NAMALWA (cell line): ENCODE data around the gene BANP.
"Not testable (repeated sequence)": the region's sequence is repeated elsewhere in the genome, so short reads cannot be mapped to it uniquely, and the experiment has no call there.

Experiments used
- DNase-seq: peaks from one replicate; pipeline ENCODE4 v3.0.0-alpha.2; 2015; ENCODE audit warnings: low spot score

BANP gene

GRCh38 chr16:87968541-87968940 is 17.3 kb downstream of the BANP start:
- DNase-seq = no peak

GRCh38 chr16:87970186-87970585 is 19.0 kb downstream of the BANP start:
- DNase-seq = no peak

GRCh38 chr16:87971933-87972332 is 20.7 kb downstream of the BANP start:
- DNase-seq = no peak

DNA sequence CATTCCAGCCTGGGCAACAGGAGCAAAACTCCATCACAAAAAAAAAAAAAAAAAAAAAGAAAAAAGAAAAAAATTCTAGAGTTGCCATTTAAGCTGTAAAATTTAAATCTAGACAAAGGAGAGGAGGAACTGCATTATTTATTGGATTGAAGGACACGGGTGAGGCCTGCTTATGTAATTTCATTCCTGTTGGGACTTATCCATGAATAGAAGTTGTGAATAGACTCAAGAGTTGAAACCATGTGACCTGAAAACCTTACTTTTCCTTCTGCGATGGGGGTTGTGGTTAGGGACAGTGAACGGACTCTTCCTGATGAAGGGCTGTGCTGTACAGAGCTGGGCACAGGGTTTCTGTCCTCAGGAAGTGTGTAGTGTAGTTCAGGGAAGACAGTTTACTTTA is 22.5 kb downstream of the BANP start:
- DNase-seq = no peak

- DNase-seq = no peak
These were observed 22.9 kb downstream of the BANP start for GRCh38 chr16:87974178-87974577.

GRCh38 chr16:87976665-87977064 is 25.4 kb downstream of the BANP start:
- DNase-seq = no peak

DNA sequence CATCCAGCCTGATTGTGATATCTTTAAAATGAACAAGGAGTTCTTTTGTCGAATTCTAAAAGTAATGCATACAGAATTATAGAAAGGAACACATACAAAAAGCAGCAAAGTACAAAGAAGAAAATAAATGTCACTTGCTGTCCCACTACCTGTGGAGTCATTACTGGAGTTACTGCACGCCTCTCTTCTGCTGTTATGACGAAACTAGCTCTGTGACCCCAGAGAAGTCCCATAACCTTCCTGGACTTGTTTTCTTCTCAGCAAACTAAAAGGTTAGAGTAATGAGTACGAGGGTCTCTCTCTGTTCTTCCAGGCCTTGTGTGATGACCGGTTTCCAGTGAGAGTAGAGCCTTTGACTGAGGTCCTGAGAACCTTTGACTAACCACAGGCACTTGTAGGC is 26.9 kb downstream of the BANP start:
- DNase-seq = no peak

- DNase-seq = no peak
These were observed 28.1 kb downstream of the BANP start for GRCh38 chr16:87979352-87979751.

GRCh38 chr16:87979911-87980630 is 28.8 kb downstream of the BANP start:
- DNase-seq = not testable (repeated sequence)

GRCh38 chr16:87981376-87981775 is 30.1 kb downstream of the BANP start:
- not testable (repeated sequence) for DNase-seq

- DNase-seq = no peak
These were observed 31.4 kb downstream of the BANP start for GRCh38 chr16:87982581-87983041.

DNA sequence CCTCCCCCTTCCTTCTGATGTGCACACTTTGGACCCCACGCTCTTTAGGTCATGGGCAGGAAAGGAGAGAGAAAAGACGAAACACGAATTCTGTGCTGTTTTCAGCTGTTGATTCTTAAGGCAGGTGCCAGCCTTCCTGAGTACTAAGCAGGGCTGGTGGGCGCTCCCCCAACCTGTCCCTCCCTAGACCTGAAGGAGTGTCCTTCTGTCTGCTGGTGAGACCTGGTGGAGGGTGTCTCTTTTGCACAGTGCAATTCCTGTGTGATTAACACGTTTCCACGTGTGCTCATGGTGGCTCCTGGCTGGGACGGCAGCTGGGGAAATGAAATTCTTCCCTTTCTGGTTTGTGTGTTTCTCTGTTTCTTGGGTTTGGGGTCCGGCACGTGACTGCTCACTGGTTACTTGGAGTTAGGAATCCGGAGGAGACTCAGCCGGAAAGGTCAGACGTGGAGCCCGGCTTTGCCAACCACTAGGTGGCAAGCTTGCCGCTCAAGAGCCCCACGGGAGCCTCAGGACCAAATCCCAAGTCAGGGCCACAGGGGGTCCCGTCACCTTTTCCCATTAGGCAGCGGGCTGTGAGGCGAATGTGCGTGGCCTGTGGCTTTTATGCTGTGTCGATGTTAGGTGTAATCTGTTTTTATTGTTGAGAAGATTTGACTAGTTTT is 32.0 kb downstream of the BANP start:
- DNase-seq = not testable (repeated sequence)

GRCh38 chr16:87983737-87984097 is 32.5 kb downstream of the BANP start:
- DNase-seq = not testable (repeated sequence)

DNA sequence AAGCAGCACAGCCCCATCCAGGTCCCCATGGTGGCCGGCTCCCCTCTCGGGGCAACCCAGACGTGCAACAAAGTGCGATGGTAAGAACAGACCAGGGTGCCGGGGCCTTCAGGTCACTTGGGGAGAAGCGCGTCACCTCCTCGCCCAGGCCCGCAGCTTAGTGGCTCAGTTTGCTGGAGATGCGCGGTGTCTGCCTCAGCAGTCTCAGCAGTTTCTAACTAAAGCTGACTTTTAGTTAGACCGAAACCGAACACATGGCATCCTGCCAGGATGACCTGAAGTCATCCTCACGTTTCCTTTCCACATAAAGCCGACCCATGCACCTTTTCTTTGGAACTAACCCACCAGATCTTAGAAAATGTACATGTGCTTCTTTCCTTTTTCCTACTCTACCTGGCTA is 32.9 kb downstream of the BANP start:
- not testable (repeated sequence) for DNase-seq

DNA sequence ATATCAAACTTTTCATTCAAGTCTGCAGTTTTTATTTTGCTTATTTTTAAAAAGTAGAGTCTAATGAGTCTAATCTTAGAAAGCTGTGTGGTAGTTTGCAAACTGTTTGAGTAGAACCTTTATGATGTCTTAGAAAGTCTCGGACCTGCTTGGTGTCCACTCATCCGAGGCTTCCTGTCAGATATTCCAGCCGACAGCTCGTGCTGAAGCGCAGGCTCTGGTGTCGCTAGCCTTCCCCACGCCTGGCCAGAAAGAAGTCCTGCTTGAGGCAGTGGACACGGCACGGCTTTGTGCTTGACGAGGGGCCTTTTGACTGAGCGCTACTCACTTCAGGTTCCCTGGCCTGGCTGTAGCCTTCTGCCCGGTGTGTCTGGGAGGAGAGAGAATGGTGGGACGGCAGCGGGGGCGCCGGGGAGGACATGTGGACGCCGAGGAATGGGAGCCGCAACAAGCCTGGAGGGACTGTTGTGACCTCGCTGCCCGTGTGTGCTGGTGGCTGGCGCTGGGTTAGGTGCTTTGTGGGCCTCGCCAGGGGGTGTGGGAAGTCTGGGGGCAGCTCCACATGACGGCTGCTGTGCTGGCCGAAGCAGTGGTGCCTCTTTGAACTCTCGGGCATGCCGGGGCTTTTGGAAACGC is 33.5 kb downstream of the BANP start:
- no peak for DNase-seq

GRCh38 chr16:87985493-87985892 is 34.3 kb downstream of the BANP start:
- not testable (repeated sequence) for DNase-seq

DNA sequence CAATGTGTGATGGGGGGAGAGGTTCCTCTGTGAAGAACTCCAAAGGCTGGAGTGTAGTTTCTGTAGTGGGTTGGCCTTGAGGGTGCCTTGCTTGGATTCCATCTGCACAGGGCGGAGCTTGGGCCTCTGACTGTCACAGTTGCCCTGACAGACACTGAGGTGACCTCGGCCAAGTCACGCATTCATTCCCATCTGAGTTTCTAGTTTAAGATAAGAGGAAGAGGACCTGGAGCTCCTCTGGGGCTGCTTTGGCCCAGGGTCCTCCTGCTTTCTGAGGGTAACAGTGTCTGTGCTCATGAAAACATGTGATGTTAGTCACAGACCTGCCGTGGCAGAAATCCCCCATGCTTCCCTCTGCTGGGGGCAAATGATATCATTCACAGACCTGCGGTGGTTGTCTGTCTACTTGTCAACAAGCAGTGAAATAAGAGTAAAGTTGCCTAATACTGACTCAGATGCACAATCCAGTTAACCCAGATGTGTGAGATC is 35.2 kb downstream of the BANP start:
- DNase-seq = peak; percentile 47

GRCh38 chr16:87988596-87988995 is 37.4 kb downstream of the BANP start:
- not testable (repeated sequence) for DNase-seq

DNA sequence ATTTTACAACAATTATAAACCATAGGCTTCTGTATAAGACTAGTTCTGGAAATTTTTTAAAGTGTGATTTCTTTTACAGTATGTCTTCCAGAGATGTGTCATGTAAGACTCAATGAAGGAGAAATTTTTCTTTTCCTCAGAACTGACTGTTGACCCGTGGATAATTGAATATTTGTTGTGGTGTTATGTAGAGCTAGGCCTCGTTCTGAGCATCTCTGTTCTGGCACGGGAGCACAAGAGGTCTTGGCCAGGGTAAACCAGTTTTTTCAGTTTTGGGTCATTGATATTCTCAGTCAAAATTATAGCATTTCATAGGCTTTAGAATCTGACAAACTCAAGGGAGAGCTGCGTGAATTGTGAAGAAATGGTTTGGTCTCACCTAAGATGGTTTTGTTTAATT is 39.0 kb downstream of the BANP start:
- DNase-seq = not testable (repeated sequence)

- DNase-seq = not testable (repeated sequence)
These were observed 40.9 kb downstream of the BANP start for GRCh38 chr16:87992142-87992541.

DNA sequence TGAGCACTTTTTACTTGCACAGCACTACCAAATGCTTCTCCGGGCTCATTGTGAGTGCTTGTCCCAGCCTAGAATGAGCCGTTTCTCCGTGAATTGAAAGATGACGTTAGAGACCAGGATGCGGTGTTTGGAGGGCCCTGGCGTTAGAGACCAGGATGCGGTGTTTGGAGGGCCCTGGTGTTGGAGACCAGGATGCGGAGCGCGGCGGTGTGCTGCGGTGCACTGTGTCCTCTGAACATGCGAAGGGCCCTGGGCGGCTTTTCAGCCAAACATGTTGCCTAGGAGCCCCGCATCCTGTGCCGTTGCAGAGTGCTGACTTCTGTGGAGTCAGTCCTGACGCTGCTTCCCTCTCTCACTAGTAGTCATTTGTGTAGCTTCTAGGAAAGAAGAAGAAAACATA is 42.7 kb downstream of the BANP start:
- no peak for DNase-seq

- no peak for DNase-seq
These were observed 44.4 kb downstream of the BANP start for GRCh38 chr16:87995644-87996043.
